Naive B cell (primary cell): Measurements from ENCODE around the gene ATPAF1. TPM values are rescaled to one million over a fixed set of nuclear protein-coding genes. Genes with fewer than 3 reads are reported as not detected.

Experiments used
- polyA plus RNA-seq, 6 donors: library from polyadenylated mRNA; unstranded; fragments of 300-500 nt; fragmentation: Illumina TruSeq; gene quantifications; one replicate each; pipeline ENCODE4 v1.2.3, GENCODE V29; 2021; ENCODE audit warnings: low read depth in 6 of 6

Gene ATPAF1
- polyA plus RNA-seq, 6 donors from 2014 or later, result 45.0 to 87.6 (median 55.8) TPM

Other genes with a start within 250 kb of the ATPAF1 start
- not detected for gene DMBX1, start 178.5 kb downstream of the ATPAF1 start, polyA plus RNA-seq
- not detected for gene KNCN, start 116.7 kb downstream of the ATPAF1 start, polyA plus RNA-seq
- 10 to 100 TPM; 14.2 to 23.8 (median 18.6) TPM for gene MKNK1, start 64.1 kb downstream of the ATPAF1 start, polyA plus RNA-seq
- 10 to 100 TPM in 5 of 6 donors, 1 to 10 TPM in 1; 8.5 to 18.2 (median 13.4) TPM for gene MOB3C, start 51.6 kb downstream of the ATPAF1 start, polyA plus RNA-seq
- gene TEX38, start 3.5 kb upstream of the ATPAF1 start, polyA plus RNA-seq, result not detected
- 100 to 1,000 TPM in 3 of 6 donors, 10 to 100 TPM in 3; 70.0 to 114 (median 96.0) TPM for gene EFCAB14, start 50.8 kb upstream of the ATPAF1 start, polyA plus RNA-seq
- gene CYP4B1, start 130.7 kb upstream of the ATPAF1 start, polyA plus RNA-seq, result not detected